Keratinocyte (primary cell): ENCODE measurements around the gene ADAMTS9.

ENCODE experiments used
- CTCF ChIP-seq, 3 experiments: IDR thresholded peaks in 1 of 3; conservative IDR thresholded peaks in 1 of 3; optimal IDR thresholded peaks in 1 of 3; 2 replicates in 2 of 3; 3 replicates in 1 of 3; pipeline versions ENCODE3 to v1.5.1; 2011; ENCODE audit warnings: low read length in 3 of 3, mild to moderate bottlenecking in 3 of 3, moderate library complexity in 2 of 3, control low read depth in 1 of 3, inconsistent platforms in 1 of 3; ENCODE audit not compliant: insufficient read depth in 2 of 3; ENCODE audit errors: extremely low read depth in 1 of 3
- EZH2 ChIP-seq: IDR thresholded peaks from one replicate; pipeline ENCODE4 v1.6.1; 2012; ENCODE audit warnings: inconsistent platforms, mild to moderate bottlenecking, low read length, moderate library complexity

GRCh38 chr3:64584179-64584578 is 103.6 kb downstream of the ADAMTS9 start:
- TF ChIP-seq CTCF (optimal IDR thresholded peaks at IDR 0.05 in 1 of 3, IDR thresholded peaks at IDR 0.05 in 1 of 3, conservative IDR thresholded peaks at IDR 0.05 in 1 of 3; ENCODE audit: extremely low read depth in 1 of 3, insufficient read depth in 2 of 3, low read length in 3 of 3), result no peak
- no peak for TF ChIP-seq EZH2
